HG03354 (cell line): ENCODE measurements around the gene USP50.
A peak's percentile ranks its signal among the peaks of the same experiment; 100 is the strongest.
"Not testable (repeated sequence)": the region's sequence is repeated elsewhere in the genome, so short reads cannot be mapped to it uniquely, and the experiment has no call there.

ENCODE experiments used
- ATAC-seq: cut with Tn5 transposase; IDR thresholded peaks from one replicate; pipeline ENCODE4 v1.9.1; 2021; ENCODE audit warnings: mild to moderate bottlenecking; ENCODE audit not compliant: unreplicated experiment, poor library complexity, severe bottlenecking

USP50 gene

GRCh38 chr15:50506121-50506520 is 40.3 kb downstream of the USP50 start:
- ATAC-seq: no peak

- not testable (repeated sequence) for ATAC-seq
These were observed 40.8 kb downstream of the USP50 start for GRCh38 chr15:50505656-50506055.

GRCh38 chr15:50503144-50503543 is 43.3 kb downstream of the USP50 start:
- no peak for ATAC-seq

DNA sequence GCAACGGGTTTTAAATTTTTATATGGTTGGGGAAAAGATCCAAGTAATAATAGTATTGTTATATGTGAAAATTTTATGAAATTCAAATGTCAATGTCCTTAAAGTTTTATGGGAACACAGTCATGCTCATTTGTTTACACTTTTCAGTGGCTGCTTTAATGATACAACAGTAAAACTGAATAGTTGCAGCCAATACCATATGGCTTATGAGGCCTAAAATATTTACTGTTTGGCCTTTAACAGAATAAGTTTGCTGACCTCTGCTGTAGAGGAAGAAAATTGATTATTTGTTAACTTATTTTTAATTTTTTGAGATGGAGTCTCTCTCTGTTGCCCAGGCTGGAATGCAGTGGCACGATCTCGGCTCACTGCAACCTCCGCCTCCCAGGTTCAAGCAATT is 44.7 kb downstream of the USP50 start:
- no peak for ATAC-seq

DNA sequence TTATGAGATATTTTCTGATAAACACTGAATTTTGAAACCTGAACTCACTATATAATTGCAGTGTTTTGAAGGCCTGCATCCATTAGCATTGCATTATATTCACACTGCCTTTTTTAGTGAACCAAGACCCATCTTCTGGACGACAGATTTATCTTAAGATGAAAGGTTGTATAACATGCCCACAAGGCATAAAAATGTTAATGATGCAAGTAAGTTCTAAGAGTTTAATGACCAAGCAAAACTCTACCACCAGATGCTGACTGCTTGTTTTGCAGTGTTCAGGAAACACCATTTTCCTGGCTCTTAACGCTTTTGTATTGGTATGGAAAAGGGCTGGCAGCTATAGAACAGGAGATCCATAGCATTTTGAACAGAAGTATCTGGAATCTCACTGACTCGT is 46.1 kb downstream of the USP50 start:
- ATAC-seq: no peak

GRCh38 chr15:50496692-50497091 is 49.8 kb downstream of the USP50 start:
- no peak for ATAC-seq

DNA sequence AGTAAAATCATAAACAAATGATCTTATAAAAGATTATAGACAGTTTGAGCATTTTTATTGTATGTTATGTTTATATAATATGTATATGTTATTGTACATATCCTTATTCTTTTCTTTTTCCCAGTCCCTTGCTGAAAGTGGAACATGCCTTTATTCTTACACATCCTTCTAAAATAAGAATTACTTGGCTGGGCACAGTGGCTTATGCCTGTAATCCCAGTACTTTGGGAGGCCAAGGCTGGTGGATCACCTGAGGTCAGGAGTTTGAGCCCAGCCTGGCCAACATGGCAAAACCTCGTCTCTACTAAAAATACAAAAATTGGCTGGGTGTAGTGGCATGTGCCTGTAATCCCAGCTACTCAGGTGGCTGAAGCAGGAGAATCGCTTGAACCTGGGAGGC is 51.9 kb downstream of the USP50 start:
- not testable (repeated sequence) for ATAC-seq

DNA sequence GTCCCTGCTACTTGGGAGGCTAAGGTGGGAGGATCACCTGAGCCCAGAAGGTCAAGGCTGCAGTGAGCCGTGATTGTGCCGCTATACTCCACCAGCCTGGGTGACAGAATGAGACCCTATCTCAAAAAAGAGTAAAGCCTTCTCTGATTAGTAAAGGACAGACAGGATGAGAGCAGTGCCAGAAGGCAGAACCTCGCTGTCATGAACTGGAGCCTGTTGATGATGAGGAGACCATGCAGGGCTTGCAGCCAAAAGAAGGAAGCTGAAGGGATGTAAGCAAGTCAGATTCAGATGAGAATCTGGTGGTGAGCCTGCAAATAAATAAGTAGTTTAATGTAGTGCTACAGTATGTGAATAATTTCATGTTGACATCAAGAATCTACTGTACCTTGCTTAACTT is 52.8 kb downstream of the USP50 start:
- ATAC-seq: no peak

- no peak for ATAC-seq
These were observed 59.2 kb downstream of the USP50 start for GRCh38 chr15:50487287-50487686.

DNA sequence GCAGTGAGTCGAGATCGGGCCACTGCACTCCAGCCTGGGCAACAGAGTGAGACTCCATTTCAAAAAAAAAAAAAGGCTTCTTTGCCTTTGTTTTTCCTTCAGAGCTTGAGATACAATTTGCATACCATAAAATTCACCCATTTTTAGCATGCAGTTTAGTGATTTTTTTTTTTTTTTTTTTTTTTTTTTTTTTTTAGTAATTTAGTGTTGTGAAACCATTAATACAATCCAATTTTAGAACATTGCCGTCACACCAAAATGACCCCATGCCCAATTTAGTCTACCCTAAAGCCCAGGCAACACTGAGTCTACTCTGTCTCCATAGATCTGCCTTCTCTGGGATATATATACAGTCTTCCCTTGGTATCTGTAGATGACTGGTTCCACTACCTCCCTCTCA is 61.1 kb downstream of the USP50 start:
- peak; percentile 26 for ATAC-seq

DNA sequence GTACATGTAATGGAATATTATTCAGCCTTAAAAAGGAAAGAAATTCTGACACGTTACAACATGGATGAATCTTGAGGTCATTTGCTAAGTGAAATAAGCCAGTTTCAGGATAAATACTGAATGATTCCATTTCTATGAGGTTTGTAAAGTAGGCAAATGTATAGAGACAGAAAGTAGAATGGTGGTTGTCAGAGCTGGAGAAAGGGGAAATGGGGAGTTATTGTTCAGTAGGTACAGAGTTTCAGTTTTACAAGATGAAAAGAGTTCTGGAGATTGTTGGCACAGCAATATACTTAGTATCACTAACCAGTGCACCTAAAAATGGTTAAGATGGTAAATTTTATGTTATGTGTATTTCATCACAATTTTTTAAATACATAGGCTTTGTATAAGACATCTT is 61.7 kb downstream of the USP50 start:
- ATAC-seq: peak; percentile 79

DNA sequence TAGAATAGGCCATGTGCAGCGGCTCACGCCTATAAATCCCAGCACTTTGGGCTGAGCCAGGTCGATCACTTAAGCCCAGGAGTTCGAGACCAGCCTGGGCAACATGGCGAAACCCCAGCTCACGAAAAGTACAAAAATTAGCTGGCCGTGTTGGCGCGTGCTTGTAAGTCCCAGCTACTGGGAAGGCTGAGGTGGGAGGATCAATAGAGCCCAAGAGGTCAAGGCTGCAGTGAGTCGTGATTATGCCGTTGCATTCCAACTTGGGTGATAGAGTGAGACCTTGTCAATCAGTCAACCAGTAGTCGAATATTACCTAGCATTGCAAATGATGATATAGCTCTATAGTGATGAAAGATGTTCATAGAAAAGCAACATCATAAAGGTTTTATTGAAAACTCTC is 70.3 kb downstream of the USP50 start:
- ATAC-seq: no peak

- ATAC-seq: no peak
These were observed 75.4 kb downstream of the USP50 start for GRCh38 chr15:50471072-50471471.

GRCh38 chr15:50463423-50464358 is 82.8 kb downstream of the USP50 start:
- ATAC-seq: no peak

DNA sequence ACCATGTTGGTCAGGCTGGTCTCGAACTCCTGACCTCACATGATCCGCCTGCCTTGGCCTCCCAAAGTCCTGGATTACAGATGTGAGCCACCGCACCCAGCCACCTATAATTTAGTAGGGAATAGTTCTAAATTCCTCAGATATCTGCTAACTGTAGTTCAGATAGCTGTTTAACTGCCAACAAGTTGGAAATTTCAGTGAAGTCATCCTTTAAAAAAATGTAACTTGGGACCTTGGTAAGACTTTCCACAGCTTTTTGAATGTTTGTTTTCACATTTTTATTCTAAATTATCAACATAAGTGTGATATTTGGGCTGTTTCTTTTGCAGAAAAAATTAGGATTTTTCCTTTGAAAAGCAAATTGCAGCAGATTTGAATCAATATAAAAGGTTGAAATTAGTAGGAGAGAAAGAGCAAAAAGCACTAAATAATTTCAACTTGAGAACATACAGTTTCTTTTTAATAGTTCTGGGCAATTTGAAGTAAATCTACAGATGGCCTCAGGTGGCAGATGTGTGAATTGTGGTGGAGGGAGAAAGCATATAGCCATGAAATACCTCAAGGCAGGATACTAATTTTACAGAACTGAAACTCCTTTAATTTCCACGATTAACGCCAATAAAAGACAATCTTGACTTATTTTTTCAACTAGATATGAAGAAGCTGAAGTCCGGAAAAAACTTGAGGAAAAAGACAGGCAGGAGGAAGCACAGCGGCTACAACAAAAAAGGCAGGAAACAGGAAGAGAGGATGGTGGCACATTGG is 87.9 kb downstream of the USP50 start:
- ATAC-seq: no peak

GRCh38 chr15:50452927-50453326 is 93.5 kb downstream of the USP50 start:
- no peak for ATAC-seq
